Measurements from ENCODE around the gene PRLR. TPM values are rescaled to one million over a fixed set of nuclear protein-coding genes. Genes with fewer than 3 reads are reported as not detected.

PRLR gene
- total and polyA plus RNA-seq, 2 of the 13 experiments (the other 11 are each of a cell fraction or from before 2014, with no cell fraction given): 12.2 to 13.3 TPM

- TF ChIP-seq ZNF552 (CRISPR knock-in tag; IDR thresholded peaks at IDR 0.05; ENCODE audit: borderline replicate concordance): no peak
- no peak for TF ChIP-seq PRPF4 (IDR thresholded peaks at IDR 0.05; ENCODE audit: low read depth, low read length, poor library complexity, severe bottlenecking)
- TF ChIP-seq ZNF430 (CRISPR knock-in tag; IDR thresholded peaks at IDR 0.05): peak; percentile 57; the same call in 1 of the 2 replicates
- no peak for TF ChIP-seq ZNF782 (CRISPR knock-in tag; IDR thresholded peaks at IDR 0.05; ENCODE audit: borderline replicate concordance)
- 0 out of 2 replicates have a peak, but pooled peaks have one; percentile 37 for TF ChIP-seq ZNF124 (CRISPR knock-in tag; IDR thresholded peaks at IDR 0.05)
- TF ChIP-seq EZH2 (conservative IDR thresholded peaks at IDR 0.05; ENCODE audit: low read depth, low read length): no peak
- TF ChIP-seq NR3C1 (CRISPR knock-in tag; IDR thresholded peaks at IDR 0.05): no peak
- TF ChIP-seq ZNF232 (CRISPR knock-in tag; IDR thresholded peaks at IDR 0.05; ENCODE audit: borderline replicate concordance): no peak; the same call in 1 of the 2 replicates
- no peak for TF ChIP-seq KLF13 (CRISPR knock-in tag; IDR thresholded peaks at IDR 0.05)
- no peak for TF ChIP-seq LRRFIP1 (CRISPR knock-in tag; conservative IDR thresholded peaks at IDR 0.05)
- TF ChIP-seq MXD4 (CRISPR knock-in tag; IDR thresholded peaks at IDR 0.05): no peak
- no peak for TF ChIP-seq HOXA9 (CRISPR knock-in tag; IDR thresholded peaks at IDR 0.05; ENCODE audit: borderline replicate concordance)
- peak; percentile 64; the same call in 1 of the 2 replicates for TF ChIP-seq ZGPAT (CRISPR knock-in tag; IDR thresholded peaks at IDR 0.05)
- no peak for TF ChIP-seq ZNF740 (CRISPR knock-in tag; IDR thresholded peaks at IDR 0.05)
- TF ChIP-seq ZKSCAN1 (IDR thresholded peaks at IDR 0.05; ENCODE audit: low read length): no peak
- no peak for TF ChIP-seq HOMEZ (CRISPR knock-in tag; IDR thresholded peaks at IDR 0.05; ENCODE audit: low read depth)
- 0 out of 2 replicates have a peak, but pooled peaks have one; percentile 12 for TF ChIP-seq USF2 (IDR thresholded peaks at IDR 0.05; ENCODE audit: low read depth, low read length)
- TF ChIP-seq USF2 (CRISPR knock-in tag; IDR thresholded peaks at IDR 0.05; ENCODE audit: borderline replicate concordance): no peak
- TF ChIP-seq ZNF576 (CRISPR knock-in tag; IDR thresholded peaks at IDR 0.05): no peak
- 0 out of 2 replicates have a peak, but pooled peaks have one; percentile 62 for TF ChIP-seq E2F1 (CRISPR knock-in tag; IDR thresholded peaks at IDR 0.05)
Observed at GRCh38 chr5:35230038-35230611, at the start of gene PRLR (continued).
